Suprapubic skin (tissue), 4 donors: Measurements from ENCODE around the gene C19orf53.

Source experiments
- POLR2A ChIP-seq, 2 donors: fragments of 450-650 bp; IDR thresholded peaks; one replicate each; pipeline ENCODE4 v1.6.1; 2017; ENCODE audit warnings: antibody characterized with exemption in 2 of 2, mild to moderate bottlenecking in 2 of 2, moderate library complexity in 2 of 2
- POLR2AphosphoS5 ChIP-seq, 3 donors: sonication (generic); formaldehyde crosslinking; IDR thresholded peaks; one replicate each; pipeline ENCODE4 v1.6.1; 2017; ENCODE audit warnings: antibody characterized with exemption in 3 of 3
- TF ChIP-seq, protein P1 (sequence below), 2 donors: fragments of 200-600 bp in 1 of 2; fragments of 450-650 bp in 1 of 2; sonication (generic) in 1 of 2; IDR thresholded peaks; one replicate each; pipeline ENCODE4 v1.5.1; 2016 to 2019; ENCODE audit warnings: antibody characterized with exemption in 2 of 2, mild to moderate bottlenecking in 1 of 2, moderate library complexity in 1 of 2

DNA sequence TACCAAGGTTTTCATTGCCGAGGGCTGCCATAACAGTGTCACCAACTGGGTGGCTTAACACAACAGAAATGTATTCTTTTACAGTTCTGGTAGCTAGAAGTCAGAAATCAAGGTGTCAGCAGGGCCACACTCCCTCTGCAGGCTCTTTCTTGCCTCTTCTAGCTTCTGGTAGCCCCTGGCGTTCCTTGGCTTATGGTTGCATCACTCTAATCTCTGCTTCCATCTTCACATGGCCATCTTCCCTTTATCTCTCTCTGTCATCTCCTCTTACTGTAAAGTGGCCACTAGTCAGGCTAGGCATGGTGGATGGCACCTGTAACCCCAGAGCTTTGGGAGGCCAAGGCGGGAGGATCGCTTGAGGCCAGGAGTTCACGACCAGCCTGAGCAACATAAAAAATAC is 47.9 kb upstream of the C19orf53 start:
- TF ChIP-seq, protein P1, sequence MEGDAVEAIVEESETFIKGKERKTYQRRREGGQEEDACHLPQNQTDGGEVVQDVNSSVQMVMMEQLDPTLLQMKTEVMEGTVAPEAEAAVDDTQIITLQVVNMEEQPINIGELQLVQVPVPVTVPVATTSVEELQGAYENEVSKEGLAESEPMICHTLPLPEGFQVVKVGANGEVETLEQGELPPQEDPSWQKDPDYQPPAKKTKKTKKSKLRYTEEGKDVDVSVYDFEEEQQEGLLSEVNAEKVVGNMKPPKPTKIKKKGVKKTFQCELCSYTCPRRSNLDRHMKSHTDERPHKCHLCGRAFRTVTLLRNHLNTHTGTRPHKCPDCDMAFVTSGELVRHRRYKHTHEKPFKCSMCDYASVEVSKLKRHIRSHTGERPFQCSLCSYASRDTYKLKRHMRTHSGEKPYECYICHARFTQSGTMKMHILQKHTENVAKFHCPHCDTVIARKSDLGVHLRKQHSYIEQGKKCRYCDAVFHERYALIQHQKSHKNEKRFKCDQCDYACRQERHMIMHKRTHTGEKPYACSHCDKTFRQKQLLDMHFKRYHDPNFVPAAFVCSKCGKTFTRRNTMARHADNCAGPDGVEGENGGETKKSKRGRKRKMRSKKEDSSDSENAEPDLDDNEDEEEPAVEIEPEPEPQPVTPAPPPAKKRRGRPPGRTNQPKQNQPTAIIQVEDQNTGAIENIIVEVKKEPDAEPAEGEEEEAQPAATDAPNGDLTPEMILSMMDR (IDR thresholded peaks at IDR 0.05) = no peak
- TF ChIP-seq POLR2AphosphoS5 (IDR thresholded peaks at IDR 0.05) = no peak
- TF ChIP-seq POLR2A (IDR thresholded peaks at IDR 0.05) = no peak
